ENCODE data around the gene CCDC69.

CCDC69 gene

DNA sequence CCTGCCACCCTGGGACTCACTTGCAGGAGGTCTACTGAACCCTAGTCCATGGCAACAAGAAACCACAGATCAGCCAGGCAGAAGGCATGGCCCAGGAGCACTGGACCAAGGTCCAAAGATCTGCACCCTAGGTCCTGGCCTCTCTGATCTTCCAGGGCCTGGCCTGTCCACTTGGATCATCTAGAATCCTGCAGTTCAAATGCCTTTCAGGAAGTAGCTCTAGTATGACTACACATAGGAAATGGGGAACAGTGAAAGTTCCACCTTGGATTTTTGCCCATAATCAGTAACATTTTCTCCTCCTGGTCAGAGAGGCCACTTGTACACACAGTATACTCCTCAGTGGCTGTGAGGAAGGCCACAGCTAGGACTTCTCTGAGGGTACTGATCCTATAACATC lies 77.8 kb downstream of the CCDC69 start:
- Histone ChIP-seq H3K4me3 (ENCODE audit: low read length) (no peak overlapping the region), H3K36me3 (ENCODE audit: insufficient read depth, low read depth, low read length) (peaks cover 15% of the 10 kb centered on the region; the same call in 1 of the 2 replicates), H3K9me3 (ENCODE audit: insufficient read depth, low read depth, low read length) (no peaks in the 10 kb centered on the region), H3K27me3 (ENCODE audit: insufficient read depth, low read length) (no peaks in the 10 kb centered on the region), H3K4me1 (ENCODE audit: insufficient read depth, low read length) (peaks cover 9% of the 10 kb centered on the region; the same call in 1 of the 2 replicates), H3K27ac (ENCODE audit: low read length) (no peak overlapping the region), H3K9ac (ENCODE audit: low read depth, low read length) (no peak overlapping the region)

DNA sequence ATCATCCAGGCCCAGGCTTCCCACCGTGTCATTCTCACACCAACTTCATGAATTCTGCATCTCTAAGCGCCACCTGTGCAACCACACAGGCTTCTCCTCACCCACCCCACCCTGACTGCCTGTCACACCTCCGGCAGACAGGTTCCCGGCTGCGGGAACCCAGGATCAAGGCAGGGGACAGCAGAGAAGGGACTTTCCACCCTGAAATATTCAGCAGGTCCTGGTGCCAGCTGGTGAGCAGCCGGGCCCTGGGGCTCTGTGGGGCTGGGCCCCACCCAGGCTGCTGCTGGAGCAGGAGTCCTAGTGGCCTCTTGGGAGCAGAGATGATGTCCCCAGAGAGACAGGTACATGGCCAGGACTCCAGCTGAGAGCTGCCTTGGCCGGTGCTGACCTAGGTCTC lies 79.0 kb downstream of the CCDC69 start:
- Histone ChIP-seq H3K9me3 (ENCODE audit: insufficient read depth, low read depth, low read length) (no peaks in the 10 kb centered on the region), H3K36me3 (ENCODE audit: insufficient read depth, low read depth, low read length) (peaks cover 15% of the 10 kb centered on the region; the same call in 1 of the 2 replicates), H3K27me3 (ENCODE audit: insufficient read depth, low read length) (no peaks in the 10 kb centered on the region), H3K4me3 (ENCODE audit: low read length) (no peak overlapping the region), H3K27ac (ENCODE audit: low read length) (no peak overlapping the region), H3K9ac (ENCODE audit: low read depth, low read length) (no peak overlapping the region), H3K4me1 (ENCODE audit: insufficient read depth, low read length) (peaks cover 10% of the 10 kb centered on the region; the same call in 1 of the 2 replicates)

DNA sequence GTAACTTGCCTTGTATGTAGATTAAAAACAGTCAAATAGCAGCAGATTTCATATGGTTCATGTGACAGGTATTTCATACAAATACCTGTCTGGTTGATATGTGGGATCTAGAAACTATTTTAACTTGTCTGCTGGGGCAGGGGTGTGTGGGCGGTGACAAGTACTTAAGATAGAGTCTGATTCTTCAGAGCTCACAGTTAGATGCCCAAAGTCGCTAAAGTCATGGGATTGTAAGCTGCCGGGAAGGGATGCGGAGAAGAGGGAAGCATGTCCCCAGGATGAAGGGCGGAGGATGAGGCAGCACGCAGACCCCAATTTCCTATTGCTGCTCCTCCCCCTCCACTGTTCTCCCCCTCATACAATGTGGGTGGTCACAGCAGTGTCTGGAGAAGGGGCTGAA lies 79.6 kb downstream of the CCDC69 start:
- H3K4me3 ChIP-seq (ENCODE audit: low read length) = no peak overlapping the region
- no peaks in the 10 kb centered on the region for H3K27me3 ChIP-seq (ENCODE audit: insufficient read depth, low read length)

DNA sequence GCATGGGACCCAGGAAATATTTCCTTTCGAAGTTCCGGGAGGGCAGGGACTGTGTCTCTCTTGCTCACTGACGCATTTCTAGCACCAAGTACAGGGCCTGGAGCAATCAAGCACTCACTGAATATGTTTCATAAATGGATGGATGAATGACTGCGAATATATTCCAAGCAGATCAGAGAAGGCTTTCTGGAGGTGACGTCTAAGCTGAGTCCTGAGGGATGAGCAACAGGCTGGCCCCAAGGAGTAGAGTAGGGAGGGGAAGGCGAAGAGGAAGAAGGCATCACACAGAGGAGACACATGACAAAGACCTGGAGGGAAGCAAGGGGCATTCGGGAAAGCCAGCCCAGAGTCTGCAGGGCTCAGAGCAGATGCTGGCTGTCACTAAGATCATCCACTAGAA lies 80.2 kb downstream of the CCDC69 start:
- H3K4me3 ChIP-seq (ENCODE audit: low read length) = no peak overlapping the region
- H3K4me1 ChIP-seq (ENCODE audit: insufficient read depth, low read length) = peaks cover 10% of the 10 kb centered on the region; the same call in 1 of the 2 replicates
- no peaks in the 10 kb centered on the region for H3K9me3 ChIP-seq (ENCODE audit: insufficient read depth, low read depth, low read length)
- H3K27ac ChIP-seq (ENCODE audit: low read length) = no peak overlapping the region
- H3K9ac ChIP-seq (ENCODE audit: low read depth, low read length) = no peak overlapping the region
- H3K36me3 ChIP-seq (ENCODE audit: insufficient read depth, low read depth, low read length) = peaks cover 26% of the 10 kb centered on the region
- H3K27me3 ChIP-seq (ENCODE audit: insufficient read depth, low read length) = no peaks in the 10 kb centered on the region

More for the DNA sequence above, 79.6 kb downstream of the CCDC69 start:
- no peaks in the 10 kb centered on the region for H3K9me3 ChIP-seq (ENCODE audit: insufficient read depth, low read depth, low read length)
- no peak overlapping the region for H3K9ac ChIP-seq (ENCODE audit: low read depth, low read length)
- H3K27ac ChIP-seq (ENCODE audit: low read length) = no peak overlapping the region
- peaks cover 10% of the 10 kb centered on the region; the same call in 1 of the 2 replicates for H3K4me1 ChIP-seq (ENCODE audit: insufficient read depth, low read length)
- H3K36me3 ChIP-seq (ENCODE audit: insufficient read depth, low read depth, low read length) = peaks cover 20% of the 10 kb centered on the region; the same call in 1 of the 2 replicates

DNA sequence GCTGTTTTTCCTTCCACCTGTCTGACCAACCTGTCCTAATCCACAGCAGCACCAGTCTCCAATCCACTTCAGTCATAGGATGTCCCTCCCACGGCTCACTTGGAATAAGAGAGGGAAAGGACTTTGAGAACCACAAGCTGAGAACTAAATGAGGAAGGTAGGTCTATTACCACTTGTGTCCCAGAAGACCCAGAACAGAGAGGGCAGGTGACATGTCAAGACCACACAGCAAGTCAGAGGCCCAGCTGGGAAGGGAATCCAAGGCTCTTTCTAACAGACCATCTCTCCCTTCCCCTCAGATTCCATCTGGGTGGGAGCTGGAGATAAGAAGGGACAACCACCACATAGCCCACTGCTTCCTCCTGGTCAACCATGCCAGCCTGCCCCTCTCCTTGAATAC lies 81.0 kb downstream of the CCDC69 start:
- Histone ChIP-seq H3K9ac (ENCODE audit: low read depth, low read length) (no peak overlapping the region), H3K4me3 (ENCODE audit: low read length) (no peak overlapping the region), H3K27me3 (ENCODE audit: insufficient read depth, low read length) (no peaks in the 10 kb centered on the region), H3K4me1 (ENCODE audit: insufficient read depth, low read length) (peaks cover 10% of the 10 kb centered on the region; the same call in 1 of the 2 replicates), H3K27ac (ENCODE audit: low read length) (no peak overlapping the region), H3K36me3 (ENCODE audit: insufficient read depth, low read depth, low read length) (peaks cover 34% of the 10 kb centered on the region), H3K9me3 (ENCODE audit: insufficient read depth, low read depth, low read length) (no peaks in the 10 kb centered on the region)

DNA sequence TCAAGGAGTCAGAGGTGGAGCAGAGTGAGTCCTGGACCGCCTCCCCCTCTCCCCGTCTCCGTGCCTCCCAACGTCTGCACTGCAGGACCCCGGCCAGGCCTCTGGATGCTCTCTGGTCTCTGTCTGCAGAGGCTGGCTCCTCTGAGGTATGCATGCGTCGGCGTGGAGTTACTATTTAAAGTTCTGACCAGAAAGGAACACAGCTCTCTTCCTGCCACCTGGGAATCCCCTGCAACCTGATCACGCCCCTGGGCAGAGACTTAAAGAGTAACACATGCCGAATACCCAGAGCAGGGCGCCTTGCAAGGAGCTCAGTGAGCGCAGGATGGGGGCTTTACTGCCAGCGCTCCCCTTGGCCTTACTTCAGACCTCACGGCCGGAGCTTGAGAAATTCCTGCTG lies 82.4 kb downstream of the CCDC69 start:
- Histone ChIP-seq H3K9me3 (ENCODE audit: insufficient read depth, low read depth, low read length) (no peaks in the 10 kb centered on the region), H3K4me1 (ENCODE audit: insufficient read depth, low read length) (peaks cover 10% of the 10 kb centered on the region; the same call in 1 of the 2 replicates), H3K4me3 (ENCODE audit: low read length) (no peak overlapping the region), H3K9ac (ENCODE audit: low read depth, low read length) (peak overlapping the region; percentile 56; the same call in 1 of the 2 replicates), H3K36me3 (ENCODE audit: insufficient read depth, low read depth, low read length) (peaks cover 40% of the 10 kb centered on the region), H3K27ac (ENCODE audit: low read length) (no peak overlapping the region), H3K27me3 (ENCODE audit: insufficient read depth, low read length) (no peaks in the 10 kb centered on the region)

DNA sequence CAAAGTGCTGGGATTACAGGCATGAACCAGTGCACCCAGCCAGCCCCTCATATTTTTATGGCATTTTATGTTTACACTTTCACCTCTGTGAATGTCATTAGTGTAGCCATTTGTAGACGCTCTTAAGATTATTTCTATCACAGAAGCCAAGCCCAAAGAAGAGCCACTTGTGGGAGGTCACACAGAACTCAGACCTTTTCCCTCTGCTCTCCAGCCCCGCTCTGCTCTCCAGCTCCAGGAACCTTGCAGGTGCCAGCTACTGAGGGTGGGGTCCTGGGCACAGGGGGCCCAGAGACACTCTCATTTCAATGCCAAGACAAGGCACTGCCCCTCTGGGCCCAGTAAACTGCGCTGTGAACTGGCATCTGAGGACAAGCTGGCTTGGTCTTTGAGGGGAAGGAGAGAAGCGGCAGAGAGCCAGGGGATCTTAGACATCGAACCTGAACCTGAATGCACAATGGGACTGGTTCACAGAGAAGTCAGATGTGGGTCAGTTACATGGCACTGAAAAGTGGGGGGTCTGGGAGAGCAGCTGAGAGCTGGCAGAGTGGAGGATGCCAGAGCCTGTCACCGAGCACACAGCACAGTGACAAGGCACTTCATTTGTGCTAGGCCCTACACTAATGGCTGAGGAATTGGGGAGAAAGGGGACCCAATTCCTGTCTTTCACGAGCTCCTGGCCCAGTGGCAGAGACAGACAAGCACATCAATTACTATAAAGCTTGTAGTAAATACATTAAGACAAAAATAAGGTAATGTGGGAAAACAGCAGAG lies 83.0 kb downstream of the CCDC69 start:
- Histone ChIP-seq H3K27me3 (ENCODE audit: insufficient read depth, low read length) (no peaks in the 10 kb centered on the region), H3K27ac (ENCODE audit: low read length) (no peak overlapping the region), H3K4me3 (ENCODE audit: low read length) (no peak overlapping the region), H3K9ac (ENCODE audit: low read depth, low read length) (no peak overlapping the region), H3K9me3 (ENCODE audit: insufficient read depth, low read depth, low read length) (no peaks in the 10 kb centered on the region), H3K36me3 (ENCODE audit: insufficient read depth, low read depth, low read length) (peaks cover 46% of the 10 kb centered on the region), H3K4me1 (ENCODE audit: insufficient read depth, low read length) (peaks cover 10% of the 10 kb centered on the region; the same call in 1 of the 2 replicates)

DNA sequence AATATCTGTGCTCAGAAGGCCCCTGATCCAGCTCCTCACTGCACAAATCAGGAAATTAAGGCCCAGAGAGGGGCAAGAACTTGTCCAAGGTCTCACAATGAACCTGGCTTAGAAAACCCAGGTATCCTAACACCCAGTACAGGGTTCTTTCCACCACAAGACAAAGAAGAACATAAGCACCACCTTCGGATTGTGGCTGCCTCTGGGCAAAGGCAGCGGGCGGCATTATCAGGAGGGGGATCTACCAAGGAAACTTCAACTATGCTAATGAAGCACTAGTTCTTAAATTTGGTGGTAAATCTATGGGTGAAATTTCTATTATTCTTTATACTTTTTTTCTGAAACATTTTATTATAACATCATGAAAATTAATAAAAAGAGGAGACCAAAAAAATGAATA lies 84.2 kb downstream of the CCDC69 start:
- no peak overlapping the region for H3K27ac ChIP-seq (ENCODE audit: low read length)
- H3K27me3 ChIP-seq (ENCODE audit: insufficient read depth, low read length) = no peaks in the 10 kb centered on the region
- no peak overlapping the region for H3K4me3 ChIP-seq (ENCODE audit: low read length)
- H3K36me3 ChIP-seq (ENCODE audit: insufficient read depth, low read depth, low read length) = peaks cover 52% of the 10 kb centered on the region
- peaks cover 10% of the 10 kb centered on the region; the same call in 1 of the 2 replicates for H3K4me1 ChIP-seq (ENCODE audit: insufficient read depth, low read length)
- no peak overlapping the region for H3K9ac ChIP-seq (ENCODE audit: low read depth, low read length)
- no peaks in the 10 kb centered on the region for H3K9me3 ChIP-seq (ENCODE audit: insufficient read depth, low read depth, low read length)

DNA sequence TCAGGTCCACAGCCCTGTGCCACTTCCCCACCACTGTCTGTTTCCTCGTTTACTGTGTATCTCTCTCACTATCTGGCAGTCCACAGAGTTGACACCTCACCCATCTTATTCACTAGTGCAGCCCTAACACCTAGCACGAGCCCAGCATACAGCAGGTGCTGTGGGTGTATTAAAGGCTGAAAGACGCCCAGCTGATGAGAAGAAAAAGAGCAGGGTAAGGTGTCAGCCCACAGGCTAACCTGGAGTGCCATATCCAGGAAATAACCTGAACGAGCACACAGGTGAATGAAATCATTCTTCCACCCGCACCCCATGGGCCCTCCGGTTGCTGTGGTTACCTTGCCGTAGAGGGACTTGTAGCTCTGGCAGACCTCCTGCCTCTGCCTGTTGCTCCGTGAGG lies 84.9 kb downstream of the CCDC69 start:
- H3K4me1 ChIP-seq (ENCODE audit: insufficient read depth, low read length) = peaks cover 10% of the 10 kb centered on the region; the same call in 1 of the 2 replicates
- no peaks in the 10 kb centered on the region for H3K9me3 ChIP-seq (ENCODE audit: insufficient read depth, low read depth, low read length)
- no peaks in the 10 kb centered on the region for H3K27me3 ChIP-seq (ENCODE audit: insufficient read depth, low read length)
- H3K9ac ChIP-seq (ENCODE audit: low read depth, low read length) = no peak overlapping the region
- H3K27ac ChIP-seq (ENCODE audit: low read length) = no peak overlapping the region
- no peak overlapping the region for H3K4me3 ChIP-seq (ENCODE audit: low read length)
- H3K36me3 ChIP-seq (ENCODE audit: insufficient read depth, low read depth, low read length) = peaks cover 57% of the 10 kb centered on the region

DNA sequence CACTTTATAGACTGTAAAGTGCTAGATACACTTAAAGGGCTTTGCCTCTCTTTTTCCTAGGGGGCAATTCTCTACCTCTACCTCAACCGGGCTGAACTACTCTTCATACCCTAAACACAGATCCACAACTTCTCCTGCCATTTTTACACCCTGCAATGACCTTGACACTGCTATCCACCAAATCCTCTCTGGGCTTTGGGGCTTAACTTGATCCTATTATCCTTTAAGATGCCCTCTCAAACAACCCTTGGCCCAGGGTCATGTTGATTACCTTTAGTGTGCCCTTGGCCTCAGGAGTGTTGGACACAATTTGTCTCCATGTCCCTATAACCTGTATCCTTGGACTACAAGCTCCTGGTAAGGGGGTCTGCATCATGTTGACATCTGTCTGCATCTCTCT lies 85.8 kb downstream of the CCDC69 start:
- Histone ChIP-seq H3K9me3 (ENCODE audit: insufficient read depth, low read depth, low read length) (no peaks in the 10 kb centered on the region), H3K27ac (ENCODE audit: low read length) (no peak overlapping the region), H3K36me3 (ENCODE audit: insufficient read depth, low read depth, low read length) (peaks cover 65% of the 10 kb centered on the region)

DNA sequence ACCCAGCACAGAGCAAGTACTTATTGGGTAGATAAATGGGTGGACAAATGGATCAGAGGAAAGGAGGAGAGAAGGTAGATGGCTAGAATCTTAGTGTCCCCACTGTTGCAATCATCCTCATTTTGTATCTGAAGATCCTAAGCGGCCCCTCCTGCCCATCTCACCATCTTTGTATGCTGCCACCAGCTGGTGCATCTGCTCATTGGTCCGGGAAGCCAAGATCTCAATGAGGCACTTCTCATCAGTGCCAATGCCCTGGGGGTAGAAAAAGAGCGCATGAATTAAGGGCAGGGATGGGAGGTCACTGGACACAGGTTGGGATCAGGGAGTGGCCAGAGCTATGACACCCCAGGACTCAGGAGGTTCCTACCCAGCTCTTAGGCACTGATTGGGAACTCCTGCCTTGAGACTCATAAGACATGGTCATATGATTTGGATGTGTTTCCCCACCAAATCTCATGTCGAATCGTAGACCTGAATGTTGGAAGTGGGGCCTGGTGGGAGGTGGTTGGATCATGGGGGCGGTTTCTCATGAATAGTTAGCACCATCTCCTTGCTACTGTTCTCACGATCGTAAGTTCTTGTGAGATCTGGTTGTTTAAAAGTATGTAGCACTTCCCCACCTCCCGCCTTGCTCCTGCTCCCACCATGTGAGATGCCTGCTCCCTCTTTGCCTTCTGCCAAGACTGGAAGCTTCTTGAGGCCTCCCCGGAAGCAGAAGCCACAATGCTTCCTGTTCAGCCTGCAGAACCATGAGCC lies 86.6 kb downstream of the CCDC69 start:
- H3K36me3 ChIP-seq (ENCODE audit: insufficient read depth, low read depth, low read length) = peaks cover 73% of the 10 kb centered on the region
- no peaks in the 10 kb centered on the region for H3K9me3 ChIP-seq (ENCODE audit: insufficient read depth, low read depth, low read length)
- H3K27me3 ChIP-seq (ENCODE audit: insufficient read depth, low read length) = no peaks in the 10 kb centered on the region
- H3K4me1 ChIP-seq (ENCODE audit: insufficient read depth, low read length) = peaks cover 10% of the 10 kb centered on the region; the same call in 1 of the 2 replicates
- H3K4me3 ChIP-seq (ENCODE audit: low read length) = no peak overlapping the region
- no peak overlapping the region for H3K27ac ChIP-seq (ENCODE audit: low read length)
- no peak overlapping the region for H3K9ac ChIP-seq (ENCODE audit: low read depth, low read length)

More for the DNA sequence above, 85.8 kb downstream of the CCDC69 start:
- no peak overlapping the region for H3K4me3 ChIP-seq (ENCODE audit: low read length)
- no peak overlapping the region for H3K9ac ChIP-seq (ENCODE audit: low read depth, low read length)
- peaks cover 10% of the 10 kb centered on the region; the same call in 1 of the 2 replicates for H3K4me1 ChIP-seq (ENCODE audit: insufficient read depth, low read length)
- H3K27me3 ChIP-seq (ENCODE audit: insufficient read depth, low read length) = no peaks in the 10 kb centered on the region
